H1 (cell line): ENCODE results near the gene ASPG. TPM values are rescaled to one million over a fixed set of nuclear protein-coding genes. Genes with fewer than 3 reads are reported as not detected.

Experiments
- ASH2L ChIP-seq: fragments of 200-600, 300-600 bp; sonication (generic); IDR thresholded peaks from one replicate; pipeline ENCODE4 v1.7.1; 2017; ENCODE audit warnings: low read length
- ATF3 ChIP-seq: IDR thresholded peaks from 2 replicates; pipeline ENCODE4 v1.6.1; 2011; ENCODE audit warnings: low read depth, mild to moderate bottlenecking, low read length; ENCODE audit not compliant: insufficient read depth
- BCL11A ChIP-seq, 2 experiments: IDR thresholded peaks; one replicate each; pipeline ENCODE4 v1.6.1; 2011; ENCODE audit warnings: low read depth in 2 of 2, low read length in 2 of 2, mild to moderate bottlenecking in 2 of 2
- EZH2 ChIP-seq: fragments of 200-600 bp; sonication (generic); IDR thresholded peaks from 2 replicates; pipeline ENCODE4 v1.7.1; 2012; ENCODE audit warnings: low read depth, mild to moderate bottlenecking, moderate library complexity, low read length, inconsistent platforms; ENCODE audit not compliant: severe bottlenecking
- HDAC2 ChIP-seq, 2 experiments: fragments of 300-600 bp in 1 of 2; sonication (generic) in 1 of 2; IDR thresholded peaks; 2 replicates each; pipeline ENCODE4 v1.6.1; 2011 to 2012; ENCODE audit warnings: low read depth in 2 of 2, low read length in 2 of 2, mild to moderate bottlenecking in 2 of 2, moderate library complexity in 2 of 2, borderline replicate concordance in 1 of 2, inconsistent platforms in 1 of 2
- HDAC6 ChIP-seq: IDR thresholded peaks from one replicate; pipeline ENCODE4 v1.7.1; 2012; ENCODE audit warnings: low read depth, mild to moderate bottlenecking, inconsistent platforms, low read length, moderate library complexity
- RNF2 ChIP-seq: fragments of 200-900, 300-1000 bp; sonication (generic); IDR thresholded peaks from 2 replicates; pipeline ENCODE4 v1.7.1; 2016; ENCODE audit warnings: borderline replicate concordance, low read depth, mild to moderate bottlenecking, antibody characterized with exemption, low read length; ENCODE audit not compliant: poor library complexity, severe bottlenecking; ENCODE audit errors: missing control alignments
- TAF1 ChIP-seq: IDR thresholded peaks from 2 replicates; pipeline ENCODE4 v1.6.1; 2011; ENCODE audit warnings: mild to moderate bottlenecking, low read depth, low read length
- TBP ChIP-seq: IDR thresholded peaks from 2 replicates; pipeline ENCODE4 v1.6.1; 2011; ENCODE audit warnings: low read depth, low read length, improper control_type of control experiment
- YY1 ChIP-seq: IDR thresholded peaks from 2 replicates; pipeline ENCODE4 v1.6.1; 2011; ENCODE audit warnings: low read depth, mild to moderate bottlenecking, low read length
- polyA plus RNA-seq, 7 experiments: library from polyadenylated mRNA; depleted of rRNA in 3 of 7; stranded (reverse) in 5 of 7; unstranded in 2 of 7; fragments of >200 nt in 5 of 7; fragments of 200-250 nt in 2 of 7; gene quantifications; 1 replicate in 5 of 7; 2 replicates in 1 of 7; 4 replicates in 1 of 7; pipeline versions ENCODE4 v1.2.1 to v1.2.3, GENCODE V29; 2011 to 2013; ENCODE audit warnings: missing spikeins in 2 of 7, mixed read lengths in 2 of 7
- total RNA-seq: library from RNA; stranded (reverse); fragmentation: NEBNext Ultra II Directional; extraction: Animal tissue kit (Norgen Biotek cat#: 25700); gene quantifications from 2 replicates; pipeline ENCODE4 v1.2.1, GENCODE V29; 2021

Gene ASPG
- total and polyA plus RNA-seq, 2 of the 8 experiments (the other 6 are each of a cell fraction or from before 2014, with no cell fraction given): 0.34 to 0.59 TPM

GRCh38 chr14:104134061-104134965 lies 48.8 kb downstream of the ASPG start (continued):
- no peak for TF ChIP-seq EZH2
- no peak for TF ChIP-seq YY1
- no peak for TF ChIP-seq TAF1
- no peak for TF ChIP-seq RNF2
- no peak for TF ChIP-seq TBP
- TF ChIP-seq HDAC2 (IDR thresholded peaks at IDR 0.05; ENCODE audit: borderline replicate concordance in 1 of 2, low read depth in 2 of 2, low read length in 2 of 2): no peak
- TF ChIP-seq ASH2L: no peak
- no peak for TF ChIP-seq ATF3
- no peak for TF ChIP-seq HDAC6
- no peak for TF ChIP-seq BCL11A (IDR thresholded peaks at IDR 0.05; ENCODE audit: low read depth in 2 of 2, low read length in 2 of 2)
